H1 (cell line): ENCODE data around the gene HHIPL2. TPM values are rescaled to one million over a fixed set of nuclear protein-coding genes. Genes with fewer than 3 reads are reported as not detected.

Experiments used
- CTCF ChIA-PET: fragments of 300-600 bp; sonication (Branson Sonifier 250); formaldehyde crosslinking; loops from one replicate; lab custom pipeline; 2021; ENCODE audit not compliant: partially characterized antibody; lab: Charles Lee
- POLR2A ChIA-PET: fragments of 300-600 bp; sonication (Branson Sonifier 250); formaldehyde crosslinking; loops from one replicate; lab custom pipeline; 2021; ENCODE audit warnings: inconsistent platforms; ENCODE audit not compliant: partially characterized antibody; lab: Charles Lee
- DNase-seq, 2 experiments: peaks; one replicate each; pipeline versions ENCODE4 v3.0.0 to v3.0.0-alpha.2; 2010 to 2022; ENCODE audit warnings: low spot score in 2 of 2, low read depth in 1 of 2, mixed read lengths in 1 of 2
- FAIRE-seq: peaks from 2 replicates; lab custom pipeline; 2011; peaks lifted over from hg19 to GRCh38; lab: Jason Lieb, UNC
- H2AFZ ChIP-seq: 2 replicates; pipeline ENCODE4 v1.8.1; 2012; ENCODE audit warnings: low read length, inconsistent platforms
- H2AK5ac ChIP-seq: 2 replicates; pipeline ENCODE4 v1.6.1; 2013; ENCODE audit warnings: low read depth, low read length
- H2BK120ac ChIP-seq: replicated peaks from 2 replicates; pipeline ENCODE3; 2013; ENCODE audit warnings: low read depth, low read length, inconsistent platforms
- H2BK12ac ChIP-seq: 2 replicates; pipeline ENCODE4 v1.6.1; 2013; ENCODE audit warnings: low read depth, low read length
- H2BK15ac ChIP-seq: 2 replicates; pipeline ENCODE4 v1.6.1; 2013; ENCODE audit warnings: low read length
- H2BK20ac ChIP-seq: 2 replicates; pipeline ENCODE4 v1.6.1; 2013; ENCODE audit warnings: low read length
- H2BK5ac ChIP-seq: 2 replicates; pipeline ENCODE4 v1.6.1; 2013; ENCODE audit warnings: low read depth, low read length
- H3K14ac ChIP-seq: 2 replicates; pipeline ENCODE4 v1.6.1; 2013; ENCODE audit warnings: inconsistent platforms; ENCODE audit not compliant: insufficient read length
- H3K18ac ChIP-seq: 2 replicates; pipeline ENCODE4 v1.6.1; 2013; ENCODE audit warnings: low read length; ENCODE audit errors: extremely low read depth
- H3K23ac ChIP-seq: 2 replicates; pipeline ENCODE4 v1.6.1; 2013; ENCODE audit warnings: inconsistent platforms; ENCODE audit not compliant: insufficient read length
- H3K23me2 ChIP-seq: 2 replicates; pipeline ENCODE4 v1.6.1; 2013; ENCODE audit warnings: low read depth, low read length
- H3K27ac ChIP-seq: 2 replicates; pipeline ENCODE4 v1.6.1; 2011; ENCODE audit warnings: low read depth, low read length, inconsistent platforms
- H3K27me3 ChIP-seq, 4 experiments: replicated peaks in 1 of 4; 1 replicate in 1 of 4; 2 replicates in 3 of 4; pipeline versions ENCODE4 v1.6.1 to v1.8.1; 2011 to 2013; ENCODE audit warnings: low read length in 3 of 4, mild to moderate bottlenecking in 3 of 4, inconsistent platforms in 2 of 4, mixed read lengths in 2 of 4, moderate library complexity in 1 of 4; ENCODE audit not compliant: control insufficient read depth in 3 of 4, insufficient read depth in 3 of 4; ENCODE audit errors: extremely low read depth in 1 of 4
- H3K36me3 ChIP-seq, 4 experiments: 2 replicates each; pipeline versions ENCODE4 v1.6.1 to v1.8.1; 2011 to 2013; ENCODE audit warnings: mild to moderate bottlenecking in 4 of 4, low read length in 3 of 4, moderate library complexity in 2 of 4, control low read depth in 1 of 4, inconsistent platforms in 1 of 4; ENCODE audit not compliant: insufficient read depth in 4 of 4, control insufficient read depth in 2 of 4
- H3K4ac ChIP-seq: replicated peaks from 2 replicates; pipeline ENCODE3; 2013; ENCODE audit warnings: low read length, low read depth, mixed read lengths, inconsistent platforms; ENCODE audit not compliant: insufficient read length
- H3K4me1 ChIP-seq, 4 experiments: replicated peaks in 1 of 4; 1 replicate in 1 of 4; 2 replicates in 3 of 4; pipeline versions ENCODE4 v1.6.1 to v1.8.1; 2011 to 2013; ENCODE audit warnings: low read length in 3 of 4, inconsistent platforms in 2 of 4, mixed read lengths in 1 of 4; ENCODE audit not compliant: insufficient read depth in 4 of 4, control insufficient read depth in 3 of 4
- H3K4me2 ChIP-seq, 2 experiments: 2 replicates each; pipeline versions ENCODE4 v1.6.1 to v1.8.1; 2011 to 2013; ENCODE audit warnings: low read depth in 2 of 2, low read length in 2 of 2, control low read depth in 1 of 2, inconsistent platforms in 1 of 2, mild to moderate bottlenecking in 1 of 2; ENCODE audit not compliant: insufficient read depth in 1 of 2
- H3K4me3 ChIP-seq, 4 experiments: fragments of 200-600, 300-600 bp in 1 of 4; sonication (generic), shearing (Covaris generic), sonication (Bioruptor Twin) in 1 of 4; 2 replicates each; pipeline versions ENCODE4 v1.5.1 to v1.8.1; 2011 to 2016; ENCODE audit warnings: low read length in 4 of 4, low read depth in 3 of 4, control low read depth in 2 of 4, inconsistent platforms in 2 of 4, mild to moderate bottlenecking in 2 of 4, mixed read lengths in 1 of 4, moderate library complexity in 1 of 4; ENCODE audit not compliant: insufficient read depth in 2 of 4; ENCODE audit errors: extremely low read depth in 1 of 4
- H3K56ac ChIP-seq: replicated peaks from 2 replicates; pipeline ENCODE3; 2013; ENCODE audit warnings: low read depth, mild to moderate bottlenecking, mixed read lengths, low read length, inconsistent platforms; ENCODE audit not compliant: insufficient read length
- H3K79me1 ChIP-seq: 2 replicates; pipeline ENCODE4 v1.6.1; 2013; ENCODE audit warnings: low read depth, low read length, control low read depth
- H3K79me2 ChIP-seq, 2 experiments: 2 replicates each; pipeline versions ENCODE4 v1.6.1 to v1.8.1; 2012 to 2013; ENCODE audit warnings: low read length in 2 of 2, mild to moderate bottlenecking in 2 of 2, inconsistent platforms in 1 of 2; ENCODE audit not compliant: insufficient read depth in 2 of 2, control insufficient read depth in 1 of 2
- H3K9ac ChIP-seq, 4 experiments: replicated peaks in 1 of 4; 1 replicate in 1 of 4; 2 replicates in 3 of 4; pipeline versions ENCODE4 v1.6.1 to v1.8.1; 2011 to 2013; ENCODE audit warnings: low read depth in 3 of 4, low read length in 3 of 4, control low read depth in 2 of 4, mild to moderate bottlenecking in 2 of 4, moderate library complexity in 2 of 4, inconsistent platforms in 1 of 4; ENCODE audit errors: extremely low read depth in 1 of 4
- H3K9me3 ChIP-seq, 2 experiments: 2 replicates each; pipeline versions ENCODE4 v1.6.1 to v1.8.1; 2012 to 2013; ENCODE audit warnings: mild to moderate bottlenecking in 2 of 2, moderate library complexity in 2 of 2, control low read depth in 1 of 2, inconsistent platforms in 1 of 2, low read depth in 1 of 2, low read length in 1 of 2, mixed read lengths in 1 of 2; ENCODE audit not compliant: insufficient read depth in 2 of 2
- H4K20me1 ChIP-seq, 2 experiments: replicated peaks in 1 of 2; 2 replicates each; pipeline versions ENCODE3 to v1.8.1; 2011 to 2013; ENCODE audit warnings: inconsistent platforms in 2 of 2, low read length in 2 of 2, mild to moderate bottlenecking in 1 of 2; ENCODE audit not compliant: insufficient read depth in 2 of 2, control insufficient read depth in 1 of 2
- H4K5ac ChIP-seq: 2 replicates; pipeline ENCODE4 v1.6.1; 2013; ENCODE audit warnings: low read length, low read depth, mixed read lengths, inconsistent platforms; ENCODE audit not compliant: insufficient read length
- H4K8ac ChIP-seq: 2 replicates; pipeline ENCODE4 v1.8.0; 2013; ENCODE audit warnings: mild to moderate bottlenecking, moderate library complexity, low read length, inconsistent platforms; ENCODE audit not compliant: insufficient read depth; ENCODE audit errors: extremely low read depth
- H4K91ac ChIP-seq: replicated peaks from 2 replicates; pipeline ENCODE3; 2013; ENCODE audit warnings: low read length, mixed read lengths, inconsistent platforms; ENCODE audit not compliant: insufficient read length
- EZH2 ChIP-seq: fragments of 200-600 bp; sonication (generic); IDR thresholded peaks from 2 replicates; pipeline ENCODE4 v1.7.1; 2012; ENCODE audit warnings: low read depth, mild to moderate bottlenecking, moderate library complexity, low read length, inconsistent platforms; ENCODE audit not compliant: severe bottlenecking
- FOSL1 ChIP-seq: IDR thresholded peaks from 2 replicates; pipeline ENCODE4 v1.6.1; 2011; ENCODE audit warnings: mild to moderate bottlenecking, low read depth, low read length, moderate library complexity; ENCODE audit not compliant: insufficient read depth
- GTF2F1 ChIP-seq: IDR thresholded peaks from 2 replicates; pipeline ENCODE4 v1.6.1; 2012; ENCODE audit warnings: low read depth, low read length, improper control_type of control experiment, borderline replicate concordance
- KDM1A ChIP-seq: fragments of 200-600, 300-600 bp; sonication (generic); IDR thresholded peaks from 2 replicates; pipeline ENCODE4 v1.7.1; 2016; ENCODE audit warnings: mild to moderate bottlenecking, low read length, borderline replicate concordance
- NRF1 ChIP-seq: IDR thresholded peaks from 2 replicates; pipeline ENCODE4 v1.6.1; 2011; ENCODE audit warnings: mild to moderate bottlenecking, low read depth, low read length, improper control_type of control experiment
- RFX5 ChIP-seq: IDR thresholded peaks from 2 replicates; pipeline ENCODE4 v1.6.1; 2011; ENCODE audit warnings: low read depth, low read length, improper control_type of control experiment, borderline replicate concordance
- RNF2 ChIP-seq: fragments of 200-900, 300-1000 bp; sonication (generic); IDR thresholded peaks from 2 replicates; pipeline ENCODE4 v1.7.1; 2016; ENCODE audit warnings: borderline replicate concordance, low read depth, mild to moderate bottlenecking, antibody characterized with exemption, low read length; ENCODE audit not compliant: poor library complexity, severe bottlenecking; ENCODE audit errors: missing control alignments
- SIRT6 ChIP-seq: IDR thresholded peaks from one replicate; pipeline ENCODE4 v1.7.1; 2012; ENCODE audit warnings: low read length, inconsistent platforms
- SP1 ChIP-seq: IDR thresholded peaks from 2 replicates; pipeline ENCODE4 v1.6.1; 2011; ENCODE audit warnings: low read depth, low read length
- TAF1 ChIP-seq: IDR thresholded peaks from 2 replicates; pipeline ENCODE4 v1.6.1; 2011; ENCODE audit warnings: mild to moderate bottlenecking, low read depth, low read length
- TEAD4 ChIP-seq: IDR thresholded peaks from 2 replicates; pipeline ENCODE4 v1.6.1; 2012; ENCODE audit warnings: low read depth, low read length, inconsistent platforms, mixed read lengths
- WGBS, 2 experiments: shearing (Covaris generic) in 1 of 2; methylation state at CpG; one replicate each; pipeline versions ENCODE4 v1.1.6 to v1.1.7; 2013 to 2015; ENCODE audit warnings: low lambda C conversion rate in 2 of 2, mixed read lengths in 2 of 2, inconsistent platforms in 1 of 2, low coverage in 1 of 2, missing lambda C conversion rate in 1 of 2; ENCODE audit not compliant: insufficient replicate concordance in 2 of 2, insufficient coverage in 1 of 2, insufficient read length in 1 of 2; ENCODE audit errors: extremely low coverage in 1 of 2, missing lambda C conversion rate in 1 of 2; 5-methylcytosine and 5-hydroxymethylcytosine counted together
- polyA plus RNA-seq, 7 experiments: library from polyadenylated mRNA; depleted of rRNA in 3 of 7; stranded (reverse) in 5 of 7; unstranded in 2 of 7; fragments of >200 nt in 5 of 7; fragments of 200-250 nt in 2 of 7; gene quantifications; 1 replicate in 5 of 7; 2 replicates in 1 of 7; 4 replicates in 1 of 7; pipeline versions ENCODE4 v1.2.1 to v1.2.3, GENCODE V29; 2011 to 2013; ENCODE audit warnings: missing spikeins in 2 of 7, mixed read lengths in 2 of 7
- total RNA-seq: library from RNA; stranded (reverse); fragmentation: NEBNext Ultra II Directional; extraction: Animal tissue kit (Norgen Biotek cat#: 25700); gene quantifications from 2 replicates; pipeline ENCODE4 v1.2.1, GENCODE V29; 2021
- TF ChIP-seq, protein P1 (sequence below): IDR thresholded peaks from 2 replicates; pipeline ENCODE4 v1.6.1; 2012; ENCODE audit warnings: inconsistent platforms

HHIPL2 gene
- total and polyA plus RNA-seq, 2 of the 8 experiments (the other 6 are each of a cell fraction or from before 2014, with no cell fraction given), result 0.08 TPM; not detected in 1

DNA sequence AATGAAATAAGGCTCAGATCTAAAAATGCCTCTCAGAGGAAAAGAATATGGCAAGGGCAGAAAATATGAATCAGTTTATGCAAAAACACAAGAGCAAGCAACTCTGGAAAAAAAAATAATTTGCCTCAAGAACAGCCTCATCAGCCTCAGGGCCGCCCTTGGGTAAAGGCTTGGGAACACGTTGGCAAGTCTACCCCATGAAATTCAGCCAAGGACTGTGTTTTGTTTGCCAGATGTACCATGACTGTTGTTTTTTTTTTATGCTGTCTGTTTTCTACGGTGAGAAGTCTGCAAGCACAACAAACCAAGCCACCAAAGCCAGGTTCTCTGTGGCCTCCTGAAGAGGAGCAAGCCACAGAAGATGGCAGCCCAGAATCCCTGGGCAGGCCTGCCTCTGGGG lies 18.0 kb downstream of the HHIPL2 start:
- POLR2A ChIA-PET, result no interaction called here
- Histone ChIP-seq H3K14ac (no peak overlapping the region), H3K27me3 (peaks cover 0 to 1% (median 0%) of the 10 kb centered on the region in 4 experiments; a peak in 1 of 7 replicates), H3K9ac (no peak overlapping the region), H3K56ac (no peak overlapping the region), H4K91ac (no peak overlapping the region), H2AK5ac (no peak overlapping the region), H2BK20ac (no peak overlapping the region), H4K5ac (no peak overlapping the region), H3K4me3 (no peak overlapping the region), H3K27ac (no peak overlapping the region), H2BK12ac (no peak overlapping the region), H3K79me1 (no peaks in the 10 kb centered on the region), H3K36me3 (no peaks in the 10 kb centered on the region), H3K23ac (no peak overlapping the region), H2BK15ac (no peak overlapping the region), H3K4me2 (no peak overlapping the region), H2AFZ (no peak overlapping the region), H3K9me3 (no peaks in the 10 kb centered on the region), H3K4me1 (no peaks in the 10 kb centered on the region), H4K20me1 (no peaks in the 10 kb centered on the region), H3K23me2 (no peaks in the 10 kb centered on the region), H2BK120ac (no peak overlapping the region), H3K18ac (no peak overlapping the region), H4K8ac (peak overlapping the region; percentile 88; the same call in 1 of the 2 replicates), H3K4ac (no peak overlapping the region), H3K79me2 (no peaks in the 10 kb centered on the region), H2BK5ac (no peak overlapping the region)
- no peak for FAIRE-seq
- CTCF ChIA-PET, result no interaction called here
- no peak for DNase-seq
- WGBS, 2 experiments, result 58% methylated on average over 3 of the region's 3 CpGs; no CpG with 5 or more reads in 1 of the 2 experiments
- TF ChIP-seq EZH2 (no peak), NRF1 (no peak), TEAD4 (no peak), GTF2F1 (no peak), FOSL1 (no peak), TAF1 (no peak), KDM1A (no peak), RFX5 (no peak), SIRT6 (no peak), SP1 (no peak), RNF2 (no peak)
- TF ChIP-seq, protein P1, sequence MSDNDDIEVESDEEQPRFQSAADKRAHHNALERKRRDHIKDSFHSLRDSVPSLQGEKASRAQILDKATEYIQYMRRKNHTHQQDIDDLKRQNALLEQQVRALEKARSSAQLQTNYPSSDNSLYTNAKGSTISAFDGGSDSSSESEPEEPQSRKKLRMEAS, result no peak
